ENCODE results near the gene SMAD2. TPM values are rescaled to one million over a fixed set of nuclear protein-coding genes. Genes with fewer than 3 reads are reported as not detected.

The SMAD2 gene
- total and polyA plus RNA-seq, 9 of the 15 experiments (the other 6 are each of a cell fraction or from before 2014, with no cell fraction given): 9.2 to 49.6 (median 33.7) TPM

DNA sequence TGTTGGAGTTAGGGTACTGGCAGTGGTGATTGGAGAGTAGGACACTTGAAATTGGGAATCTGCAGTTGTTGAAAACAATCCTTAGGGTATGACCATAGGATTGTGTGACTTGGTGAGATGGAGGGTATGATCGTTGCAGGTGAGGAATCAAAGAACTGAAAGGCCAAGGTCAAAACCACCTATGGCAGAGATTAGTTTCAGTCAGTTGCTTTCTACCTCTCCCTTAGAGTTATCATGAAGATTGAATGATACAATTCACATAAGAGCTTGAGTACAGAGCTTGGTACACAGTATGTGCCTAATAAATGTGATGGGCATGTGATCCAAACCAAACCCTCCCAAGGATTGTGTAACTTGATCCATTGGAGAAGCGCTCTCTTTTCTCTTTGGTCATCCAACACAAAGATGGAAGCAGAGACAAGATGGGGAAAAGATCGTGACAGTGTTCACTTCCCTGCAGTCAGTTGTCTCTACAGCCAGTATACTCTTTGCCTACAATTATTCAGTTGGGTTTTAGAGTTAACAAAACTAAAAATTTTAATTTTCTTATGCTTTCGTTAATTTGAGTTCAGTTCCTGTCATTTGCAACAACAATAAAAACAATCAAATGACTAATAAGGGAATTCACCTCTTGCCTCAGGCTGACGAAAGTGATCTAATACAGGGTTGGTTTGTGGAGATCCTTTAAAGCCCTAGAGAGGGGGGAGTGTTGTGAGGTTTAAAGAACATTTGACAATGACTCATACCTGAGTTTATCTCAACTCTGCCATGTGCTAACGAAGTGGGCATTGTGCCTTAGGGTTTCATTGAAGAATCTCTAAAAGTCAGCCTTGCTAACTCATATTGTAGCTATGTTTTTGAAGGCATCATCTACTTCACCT, 14.8 kb upstream of the SMAD2 start (continued):
- TF ChIP-seq, protein P1, sequence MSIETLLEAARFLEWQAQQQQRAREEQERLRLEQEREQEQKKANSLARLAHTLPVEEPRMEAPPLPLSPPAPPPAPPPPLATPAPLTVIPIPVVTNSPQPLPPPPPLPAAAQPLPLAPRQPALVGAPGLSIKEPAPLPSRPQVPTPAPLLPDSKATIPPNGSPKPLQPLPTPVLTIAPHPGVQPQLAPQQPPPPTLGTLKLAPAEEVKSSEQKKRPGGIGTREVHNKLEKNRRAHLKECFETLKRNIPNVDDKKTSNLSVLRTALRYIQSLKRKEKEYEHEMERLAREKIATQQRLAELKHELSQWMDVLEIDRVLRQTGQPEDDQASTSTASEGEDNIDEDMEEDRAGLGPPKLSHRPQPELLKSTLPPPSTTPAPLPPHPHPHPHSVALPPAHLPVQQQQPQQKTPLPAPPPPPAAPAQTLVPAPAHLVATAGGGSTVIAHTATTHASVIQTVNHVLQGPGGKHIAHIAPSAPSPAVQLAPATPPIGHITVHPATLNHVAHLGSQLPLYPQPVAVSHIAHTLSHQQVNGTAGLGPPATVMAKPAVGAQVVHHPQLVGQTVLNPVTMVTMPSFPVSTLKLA (conservative IDR thresholded peaks at IDR 0.05): 0 out of 4 replicates have a peak, but pooled peaks of 1 of the 2 experiments have one; percentile 37
- TF ChIP-seq, protein P2, sequence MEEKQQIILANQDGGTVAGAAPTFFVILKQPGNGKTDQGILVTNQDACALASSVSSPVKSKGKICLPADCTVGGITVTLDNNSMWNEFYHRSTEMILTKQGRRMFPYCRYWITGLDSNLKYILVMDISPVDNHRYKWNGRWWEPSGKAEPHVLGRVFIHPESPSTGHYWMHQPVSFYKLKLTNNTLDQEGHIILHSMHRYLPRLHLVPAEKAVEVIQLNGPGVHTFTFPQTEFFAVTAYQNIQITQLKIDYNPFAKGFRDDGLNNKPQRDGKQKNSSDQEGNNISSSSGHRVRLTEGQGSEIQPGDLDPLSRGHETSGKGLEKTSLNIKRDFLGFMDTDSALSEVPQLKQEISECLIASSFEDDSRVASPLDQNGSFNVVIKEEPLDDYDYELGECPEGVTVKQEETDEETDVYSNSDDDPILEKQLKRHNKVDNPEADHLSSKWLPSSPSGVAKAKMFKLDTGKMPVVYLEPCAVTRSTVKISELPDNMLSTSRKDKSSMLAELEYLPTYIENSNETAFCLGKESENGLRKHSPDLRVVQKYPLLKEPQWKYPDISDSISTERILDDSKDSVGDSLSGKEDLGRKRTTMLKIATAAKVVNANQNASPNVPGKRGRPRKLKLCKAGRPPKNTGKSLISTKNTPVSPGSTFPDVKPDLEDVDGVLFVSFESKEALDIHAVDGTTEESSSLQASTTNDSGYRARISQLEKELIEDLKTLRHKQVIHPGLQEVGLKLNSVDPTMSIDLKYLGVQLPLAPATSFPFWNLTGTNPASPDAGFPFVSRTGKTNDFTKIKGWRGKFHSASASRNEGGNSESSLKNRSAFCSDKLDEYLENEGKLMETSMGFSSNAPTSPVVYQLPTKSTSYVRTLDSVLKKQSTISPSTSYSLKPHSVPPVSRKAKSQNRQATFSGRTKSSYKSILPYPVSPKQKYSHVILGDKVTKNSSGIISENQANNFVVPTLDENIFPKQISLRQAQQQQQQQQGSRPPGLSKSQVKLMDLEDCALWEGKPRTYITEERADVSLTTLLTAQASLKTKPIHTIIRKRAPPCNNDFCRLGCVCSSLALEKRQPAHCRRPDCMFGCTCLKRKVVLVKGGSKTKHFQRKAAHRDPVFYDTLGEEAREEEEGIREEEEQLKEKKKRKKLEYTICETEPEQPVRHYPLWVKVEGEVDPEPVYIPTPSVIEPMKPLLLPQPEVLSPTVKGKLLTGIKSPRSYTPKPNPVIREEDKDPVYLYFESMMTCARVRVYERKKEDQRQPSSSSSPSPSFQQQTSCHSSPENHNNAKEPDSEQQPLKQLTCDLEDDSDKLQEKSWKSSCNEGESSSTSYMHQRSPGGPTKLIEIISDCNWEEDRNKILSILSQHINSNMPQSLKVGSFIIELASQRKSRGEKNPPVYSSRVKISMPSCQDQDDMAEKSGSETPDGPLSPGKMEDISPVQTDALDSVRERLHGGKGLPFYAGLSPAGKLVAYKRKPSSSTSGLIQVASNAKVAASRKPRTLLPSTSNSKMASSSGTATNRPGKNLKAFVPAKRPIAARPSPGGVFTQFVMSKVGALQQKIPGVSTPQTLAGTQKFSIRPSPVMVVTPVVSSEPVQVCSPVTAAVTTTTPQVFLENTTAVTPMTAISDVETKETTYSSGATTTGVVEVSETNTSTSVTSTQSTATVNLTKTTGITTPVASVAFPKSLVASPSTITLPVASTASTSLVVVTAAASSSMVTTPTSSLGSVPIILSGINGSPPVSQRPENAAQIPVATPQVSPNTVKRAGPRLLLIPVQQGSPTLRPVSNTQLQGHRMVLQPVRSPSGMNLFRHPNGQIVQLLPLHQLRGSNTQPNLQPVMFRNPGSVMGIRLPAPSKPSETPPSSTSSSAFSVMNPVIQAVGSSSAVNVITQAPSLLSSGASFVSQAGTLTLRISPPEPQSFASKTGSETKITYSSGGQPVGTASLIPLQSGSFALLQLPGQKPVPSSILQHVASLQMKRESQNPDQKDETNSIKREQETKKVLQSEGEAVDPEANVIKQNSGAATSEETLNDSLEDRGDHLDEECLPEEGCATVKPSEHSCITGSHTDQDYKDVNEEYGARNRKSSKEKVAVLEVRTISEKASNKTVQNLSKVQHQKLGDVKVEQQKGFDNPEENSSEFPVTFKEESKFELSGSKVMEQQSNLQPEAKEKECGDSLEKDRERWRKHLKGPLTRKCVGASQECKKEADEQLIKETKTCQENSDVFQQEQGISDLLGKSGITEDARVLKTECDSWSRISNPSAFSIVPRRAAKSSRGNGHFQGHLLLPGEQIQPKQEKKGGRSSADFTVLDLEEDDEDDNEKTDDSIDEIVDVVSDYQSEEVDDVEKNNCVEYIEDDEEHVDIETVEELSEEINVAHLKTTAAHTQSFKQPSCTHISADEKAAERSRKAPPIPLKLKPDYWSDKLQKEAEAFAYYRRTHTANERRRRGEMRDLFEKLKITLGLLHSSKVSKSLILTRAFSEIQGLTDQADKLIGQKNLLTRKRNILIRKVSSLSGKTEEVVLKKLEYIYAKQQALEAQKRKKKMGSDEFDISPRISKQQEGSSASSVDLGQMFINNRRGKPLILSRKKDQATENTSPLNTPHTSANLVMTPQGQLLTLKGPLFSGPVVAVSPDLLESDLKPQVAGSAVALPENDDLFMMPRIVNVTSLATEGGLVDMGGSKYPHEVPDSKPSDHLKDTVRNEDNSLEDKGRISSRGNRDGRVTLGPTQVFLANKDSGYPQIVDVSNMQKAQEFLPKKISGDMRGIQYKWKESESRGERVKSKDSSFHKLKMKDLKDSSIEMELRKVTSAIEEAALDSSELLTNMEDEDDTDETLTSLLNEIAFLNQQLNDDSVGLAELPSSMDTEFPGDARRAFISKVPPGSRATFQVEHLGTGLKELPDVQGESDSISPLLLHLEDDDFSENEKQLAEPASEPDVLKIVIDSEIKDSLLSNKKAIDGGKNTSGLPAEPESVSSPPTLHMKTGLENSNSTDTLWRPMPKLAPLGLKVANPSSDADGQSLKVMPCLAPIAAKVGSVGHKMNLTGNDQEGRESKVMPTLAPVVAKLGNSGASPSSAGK (IDR thresholded peaks at IDR 0.05): peak; percentile 66
- TF ChIP-seq JUND (IDR thresholded peaks at IDR 0.05; ENCODE audit: borderline replicate concordance, low read depth, low read length): peak; percentile 71
- peak; percentile 57; the same call in 1 of the 3 replicates for TF ChIP-seq JUND (tag; IDR thresholded peaks at IDR 0.05; ENCODE audit: borderline replicate concordance, low read depth, low read length)
- TF ChIP-seq ZNF124 (CRISPR knock-in tag; IDR thresholded peaks at IDR 0.05): no peak
- TF ChIP-seq SOX6 (IDR thresholded peaks at IDR 0.05): 0 out of 2 replicates have a peak, but pooled peaks have one; percentile 22
- 0 out of 2 replicates have a peak, but pooled peaks have one; percentile 13 for TF ChIP-seq CBFA2T3 (IDR thresholded peaks at IDR 0.05)
- 0 out of 2 replicates have a peak, but pooled peaks have one; percentile 21 for TF ChIP-seq JUN (IDR thresholded peaks at IDR 0.05; ENCODE audit: borderline replicate concordance, low read depth, low read length)
- no peak for TF ChIP-seq JUN (CRISPR knock-in tag; IDR thresholded peaks at IDR 0.05; ENCODE audit: borderline replicate concordance)
- peak; percentile 59 for TF ChIP-seq L3MBTL2 (IDR thresholded peaks at IDR 0.05)
